ENCODE data around the gene HMCN1.

- no peak for TF ChIP-seq CTCF (IDR thresholded peaks at IDR 0.05)
- TF ChIP-seq POLR2AphosphoS5 (IDR thresholded peaks at IDR 0.05): no peak
- no peak for TF ChIP-seq POLR2A (IDR thresholded peaks at IDR 0.05)
These were observed 235.4 kb downstream of the HMCN1 start for GRCh38 chr1:185969524-185969991.

Data from upper lobe of left lung (tissue), 4 donors.